ENCODE results near the gene SCAMP5.

Gene SCAMP5

GRCh38 chr15:75032395-75032794, 37.0 kb downstream of the SCAMP5 start:
- Histone ChIP-seq H3K4me1 (ENCODE audit: low read length) (peaks cover 48% of the 10 kb centered on the region), H2AFZ (ENCODE audit: low read length) (no peak overlapping the region), H3K27ac (ENCODE audit: low read length) (no peak overlapping the region), H3K36me3 (replicated peaks; ENCODE audit: insufficient read depth, low read length) (no peaks in the 10 kb centered on the region), H3K9me3 (replicated peaks; ENCODE audit: insufficient read depth, low read length) (no peaks in the 10 kb centered on the region), H3K9me2 (replicated peaks; ENCODE audit: insufficient read depth, low read length) (no peaks in the 10 kb centered on the region), H4K20me1 (ENCODE audit: insufficient read depth, low read length) (no peaks in the 10 kb centered on the region), H3K4me2 (ENCODE audit: low read depth, low read length) (no peak overlapping the region), H3K27me3 (replicated peaks; ENCODE audit: insufficient read depth, low read length) (no peaks in the 10 kb centered on the region), H3K4me3 (ENCODE audit: low read length) (no peak overlapping the region), H3F3A (ENCODE audit: insufficient read depth, low read length) (peaks cover 18% of the 10 kb centered on the region), H3K9ac (ENCODE audit: low read length) (no peak overlapping the region), H3K79me2 (ENCODE audit: low read length) (peaks cover 72% of the 10 kb centered on the region)
- TF ChIP-seq EZH2 (optimal IDR thresholded peaks at IDR 0.05; ENCODE audit: low read depth, low read length), result no peak
- TF ChIP-seq EZH2phosphoT487 (IDR thresholded peaks at IDR 0.05; ENCODE audit: low read length), result no peak
- TF ChIP-seq CTCF (IDR thresholded peaks at IDR 0.05; ENCODE audit: low read length), result no peak
- DNase-seq, result no peak

DNA sequence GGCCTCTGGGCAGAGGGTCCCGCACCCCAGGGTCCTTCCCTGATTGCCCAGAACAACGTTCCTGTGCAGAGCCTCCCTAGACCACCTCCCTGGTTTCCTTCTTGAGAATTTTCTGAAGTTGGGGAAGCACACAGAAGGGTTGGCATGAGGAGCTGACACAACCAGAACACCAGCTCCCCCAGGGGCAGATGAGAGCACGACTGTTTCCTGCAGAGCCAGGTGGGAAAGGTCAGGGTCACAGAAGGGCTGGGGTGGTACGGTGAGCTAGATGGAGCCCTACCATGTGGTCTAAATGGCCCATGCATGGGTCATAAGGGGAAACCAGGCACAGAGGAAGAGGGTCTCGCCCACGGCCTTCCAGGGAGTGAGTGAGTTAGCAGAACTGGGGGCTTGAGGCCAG, 38.4 kb downstream of the SCAMP5 start:
- H3K9me3 ChIP-seq (replicated peaks; ENCODE audit: insufficient read depth, low read length), result no peaks in the 10 kb centered on the region
- H3K4me2 ChIP-seq (ENCODE audit: low read depth, low read length), result no peak overlapping the region
- no peak for TF ChIP-seq EZH2phosphoT487 (IDR thresholded peaks at IDR 0.05; ENCODE audit: low read length)
- TF ChIP-seq CTCF (IDR thresholded peaks at IDR 0.05; ENCODE audit: low read length), result no peak
- TF ChIP-seq EZH2 (optimal IDR thresholded peaks at IDR 0.05; ENCODE audit: low read depth, low read length), result no peak
- no peak overlapping the region for H3K27ac ChIP-seq (ENCODE audit: low read length)
- H3K4me3 ChIP-seq (ENCODE audit: low read length), result no peak overlapping the region
- H3K79me2 ChIP-seq (ENCODE audit: low read length), result peaks cover 67% of the 10 kb centered on the region
- no peak for DNase-seq
- H3K9me2 ChIP-seq (replicated peaks; ENCODE audit: insufficient read depth, low read length), result no peaks in the 10 kb centered on the region
- H2AFZ ChIP-seq (ENCODE audit: low read length), result no peak overlapping the region
- H3K4me1 ChIP-seq (ENCODE audit: low read length), result peaks cover 34% of the 10 kb centered on the region
- no peaks in the 10 kb centered on the region for H3K36me3 ChIP-seq (replicated peaks; ENCODE audit: insufficient read depth, low read length)
- no peak overlapping the region for H3K9ac ChIP-seq (ENCODE audit: low read length)
- 0 out of 2 replicates have a peak, but pooled peaks cover 7% of the 10 kb centered on the region for H3F3A ChIP-seq (ENCODE audit: insufficient read depth, low read length)
- no peaks in the 10 kb centered on the region for H4K20me1 ChIP-seq (ENCODE audit: insufficient read depth, low read length)
- no peaks in the 10 kb centered on the region for H3K27me3 ChIP-seq (replicated peaks; ENCODE audit: insufficient read depth, low read length)

DNA sequence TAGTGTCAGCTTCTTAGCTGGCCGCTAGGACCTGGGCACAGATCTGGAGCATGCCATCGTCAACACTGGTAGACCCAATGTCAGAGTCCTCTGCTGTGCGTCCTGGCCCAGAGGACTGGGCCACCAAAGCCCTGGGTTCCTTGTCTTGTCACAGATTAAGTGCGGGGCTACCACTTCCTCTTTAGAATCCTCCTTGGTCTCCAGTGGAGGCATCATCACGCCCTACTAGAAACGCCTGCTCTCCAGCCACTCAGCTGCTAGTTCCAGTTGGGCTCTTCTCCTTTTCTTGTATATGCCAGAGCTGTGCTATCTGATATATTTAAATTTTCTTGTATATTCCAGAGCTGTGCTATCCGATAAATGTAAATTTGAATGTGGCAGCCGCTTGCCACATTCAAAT, 39.3 kb downstream of the SCAMP5 start:
- Histone ChIP-seq H2AFZ (ENCODE audit: low read length) (no peak overlapping the region), H3K9ac (ENCODE audit: low read length) (no peak overlapping the region), H3K9me3 (replicated peaks; ENCODE audit: insufficient read depth, low read length) (no peaks in the 10 kb centered on the region), H3K4me2 (ENCODE audit: low read depth, low read length) (no peak overlapping the region), H3K27ac (ENCODE audit: low read length) (no peak overlapping the region), H3K27me3 (replicated peaks; ENCODE audit: insufficient read depth, low read length) (no peaks in the 10 kb centered on the region), H4K20me1 (ENCODE audit: insufficient read depth, low read length) (no peaks in the 10 kb centered on the region), H3K9me2 (replicated peaks; ENCODE audit: insufficient read depth, low read length) (no peaks in the 10 kb centered on the region), H3F3A (ENCODE audit: insufficient read depth, low read length) (0 out of 2 replicates have a peak, but pooled peaks cover 7% of the 10 kb centered on the region), H3K4me3 (ENCODE audit: low read length) (no peak overlapping the region), H3K4me1 (ENCODE audit: low read length) (peaks cover 27% of the 10 kb centered on the region), H3K79me2 (ENCODE audit: low read length) (peaks cover 67% of the 10 kb centered on the region), H3K36me3 (replicated peaks; ENCODE audit: insufficient read depth, low read length) (no peaks in the 10 kb centered on the region)
- no peak for TF ChIP-seq EZH2 (optimal IDR thresholded peaks at IDR 0.05; ENCODE audit: low read depth, low read length)
- no peak for TF ChIP-seq CTCF (IDR thresholded peaks at IDR 0.05; ENCODE audit: low read length)
- no peak for TF ChIP-seq EZH2phosphoT487 (IDR thresholded peaks at IDR 0.05; ENCODE audit: low read length)
- DNase-seq, result no peak
